Jurkat, Clone E6-1 (cell line): ENCODE data around the gene SMIM29.

Experiments used
- DNase-seq: peaks from one replicate; pipeline ENCODE4 v3.0.0-alpha.2; 2011; ENCODE audit warnings: low read depth, low spot score
- H3K4me3 ChIP-seq: 2 replicates; pipeline ENCODE4 v1.5.1; 2011; ENCODE audit warnings: mild to moderate bottlenecking, low read length, control low read depth, moderate library complexity

Gene SMIM29

GRCh38 chr6:34202329-34203201, 46.2 kb downstream of the SMIM29 start:
- DNase-seq, result no peak
- H3K4me3 ChIP-seq, result no peak overlapping the region

DNA sequence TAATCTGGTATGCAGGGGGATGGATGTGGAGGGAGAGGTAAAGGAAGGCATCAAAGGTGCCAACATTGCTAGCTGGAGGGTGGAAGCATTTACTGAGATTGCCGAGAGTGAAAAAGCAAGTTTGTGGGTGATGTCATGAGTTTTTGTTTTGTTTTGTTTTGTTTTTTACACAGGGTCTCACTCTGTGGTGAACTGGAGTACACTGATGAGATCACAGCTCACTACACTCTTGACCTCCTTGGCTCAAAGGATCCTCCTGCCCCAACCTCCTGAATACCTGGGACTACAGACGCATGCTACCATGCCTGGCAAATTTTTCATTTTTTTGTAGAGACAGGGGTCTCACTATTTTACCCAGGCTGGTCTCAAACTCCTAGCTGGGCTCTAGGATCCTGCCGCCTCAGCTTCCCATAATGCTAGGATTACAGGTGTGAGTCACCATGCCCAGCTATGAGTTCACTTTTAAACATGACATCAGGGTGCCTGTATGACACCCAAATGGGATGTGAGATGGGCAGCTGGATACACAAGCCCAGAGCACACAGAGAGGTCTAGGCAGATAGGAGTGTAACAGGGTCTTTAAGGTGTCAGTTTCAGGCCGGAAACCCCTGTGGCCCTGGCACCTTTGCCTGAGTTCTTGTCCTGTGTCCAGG, 47.2 kb downstream of the SMIM29 start:
- H3K4me3 ChIP-seq, result no peak overlapping the region
- DNase-seq, result no peak

GRCh38 chr6:34200340-34200971, 48.4 kb downstream of the SMIM29 start:
- no peak overlapping the region for H3K4me3 ChIP-seq
- no peak for DNase-seq

- DNase-seq, result no peak
- H3K4me3 ChIP-seq, result no peak overlapping the region
Observed at GRCh38 chr6:34196833-34197195, 52.0 kb downstream of the SMIM29 start.
